Measurements from ENCODE around the gene MAPK11.

Gene MAPK11

DNA sequence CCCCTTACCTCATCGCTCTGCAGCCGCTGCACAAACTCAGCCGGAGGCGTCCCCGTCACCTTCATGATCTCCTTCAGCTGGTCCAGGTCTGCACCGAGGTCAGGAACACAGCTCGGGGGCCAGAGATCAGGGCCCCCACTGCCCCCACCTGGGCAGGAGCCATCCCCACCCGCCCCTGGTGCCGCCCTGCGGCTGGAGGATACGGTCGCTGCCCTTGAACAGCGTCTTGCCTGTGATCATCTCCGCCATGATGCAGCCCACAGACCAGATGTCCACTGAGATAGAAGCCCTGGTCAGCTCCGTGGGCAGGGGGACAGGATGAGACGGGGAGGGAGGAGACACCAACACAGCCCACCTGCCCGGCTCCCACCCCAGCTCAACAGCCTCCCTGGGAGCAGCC, 14.6 kb downstream of the MAPK11 start:
- Histone ChIP-seq H3F3A (ENCODE audit: low read depth) (no peaks in the 10 kb centered on the region), H3K9ac (ENCODE audit: low read depth, low read length, poor library complexity, severe bottlenecking) (no peak overlapping the region), H2AFZ (ENCODE audit: low read length) (no peak overlapping the region), H3K4me3 (ENCODE audit: low read length, poor library complexity, severe bottlenecking) (no peak overlapping the region), H3K27me3 (ENCODE audit: insufficient read depth, low read length, poor library complexity, severe bottlenecking) (no peaks in the 10 kb centered on the region), H3K36me3 (ENCODE audit: insufficient read depth, low read length) (no peaks in the 10 kb centered on the region), H4K20me1 (ENCODE audit: insufficient read depth, low read length, poor library complexity, severe bottlenecking) (peaks cover 3% of the 10 kb centered on the region), H3K4me2 (ENCODE audit: low read depth, low read length, poor library complexity, severe bottlenecking) (no peak overlapping the region), H3K9me3 (ENCODE audit: insufficient read depth, low read depth, low read length) (no peaks in the 10 kb centered on the region), H3K9me2 (replicated peaks; ENCODE audit: low read depth, low read length) (no peaks in the 10 kb centered on the region), H3K79me2 (ENCODE audit: insufficient read depth, low read length) (no peaks in the 10 kb centered on the region), H3K4me1 (ENCODE audit: insufficient read depth, low read length, poor library complexity, severe bottlenecking) (peaks cover 4% of the 10 kb centered on the region)
- TF ChIP-seq, protein P1, sequence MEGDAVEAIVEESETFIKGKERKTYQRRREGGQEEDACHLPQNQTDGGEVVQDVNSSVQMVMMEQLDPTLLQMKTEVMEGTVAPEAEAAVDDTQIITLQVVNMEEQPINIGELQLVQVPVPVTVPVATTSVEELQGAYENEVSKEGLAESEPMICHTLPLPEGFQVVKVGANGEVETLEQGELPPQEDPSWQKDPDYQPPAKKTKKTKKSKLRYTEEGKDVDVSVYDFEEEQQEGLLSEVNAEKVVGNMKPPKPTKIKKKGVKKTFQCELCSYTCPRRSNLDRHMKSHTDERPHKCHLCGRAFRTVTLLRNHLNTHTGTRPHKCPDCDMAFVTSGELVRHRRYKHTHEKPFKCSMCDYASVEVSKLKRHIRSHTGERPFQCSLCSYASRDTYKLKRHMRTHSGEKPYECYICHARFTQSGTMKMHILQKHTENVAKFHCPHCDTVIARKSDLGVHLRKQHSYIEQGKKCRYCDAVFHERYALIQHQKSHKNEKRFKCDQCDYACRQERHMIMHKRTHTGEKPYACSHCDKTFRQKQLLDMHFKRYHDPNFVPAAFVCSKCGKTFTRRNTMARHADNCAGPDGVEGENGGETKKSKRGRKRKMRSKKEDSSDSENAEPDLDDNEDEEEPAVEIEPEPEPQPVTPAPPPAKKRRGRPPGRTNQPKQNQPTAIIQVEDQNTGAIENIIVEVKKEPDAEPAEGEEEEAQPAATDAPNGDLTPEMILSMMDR (conservative IDR thresholded peaks at IDR 0.05; ENCODE audit: low read length): no peak
- TF ChIP-seq EZH2phosphoT487 (IDR thresholded peaks at IDR 0.05; ENCODE audit: borderline replicate concordance): no peak

DNA sequence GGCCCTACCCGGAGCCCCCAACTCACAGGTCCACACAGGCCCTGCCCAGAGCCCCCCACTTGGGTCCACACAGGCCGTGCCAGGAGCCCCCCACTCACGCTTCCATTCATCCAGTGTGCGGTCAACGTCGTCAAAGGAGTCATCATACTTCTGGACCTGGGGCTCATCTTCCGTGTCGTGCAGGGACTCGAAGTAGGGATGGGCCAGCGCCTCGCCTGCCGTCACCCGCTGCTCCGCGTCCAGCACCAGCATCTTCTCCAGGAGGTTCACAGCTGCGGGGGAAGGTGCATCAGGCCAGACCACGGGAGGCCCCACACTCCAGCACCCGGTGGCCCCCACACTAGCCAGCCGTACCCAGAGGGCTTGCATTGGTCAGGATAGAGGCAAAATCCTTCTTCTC, 15.1 kb downstream of the MAPK11 start:
- no peak overlapping the region for H3K9ac ChIP-seq (ENCODE audit: low read depth, low read length, poor library complexity, severe bottlenecking)
- H3K4me2 ChIP-seq (ENCODE audit: low read depth, low read length, poor library complexity, severe bottlenecking): no peak overlapping the region
- H3K4me1 ChIP-seq (ENCODE audit: insufficient read depth, low read length, poor library complexity, severe bottlenecking): peaks cover 9% of the 10 kb centered on the region
- no peaks in the 10 kb centered on the region for H3K9me3 ChIP-seq (ENCODE audit: insufficient read depth, low read depth, low read length)
- H3K4me3 ChIP-seq (ENCODE audit: low read length, poor library complexity, severe bottlenecking): no peak overlapping the region
- no peaks in the 10 kb centered on the region for H3K9me2 ChIP-seq (replicated peaks; ENCODE audit: low read depth, low read length)
- no peaks in the 10 kb centered on the region for H3F3A ChIP-seq (ENCODE audit: low read depth)
- peaks cover 4% of the 10 kb centered on the region; the same call in 1 of the 2 replicates for H3K79me2 ChIP-seq (ENCODE audit: insufficient read depth, low read length)
- H3K27me3 ChIP-seq (ENCODE audit: insufficient read depth, low read length, poor library complexity, severe bottlenecking): no peaks in the 10 kb centered on the region
- H4K20me1 ChIP-seq (ENCODE audit: insufficient read depth, low read length, poor library complexity, severe bottlenecking): peaks cover 8% of the 10 kb centered on the region
- no peaks in the 10 kb centered on the region for H3K36me3 ChIP-seq (ENCODE audit: insufficient read depth, low read length)
- no peak overlapping the region for H2AFZ ChIP-seq (ENCODE audit: low read length)
- TF ChIP-seq, protein P1 (conservative IDR thresholded peaks at IDR 0.05; ENCODE audit: low read length): no peak
- TF ChIP-seq EZH2phosphoT487 (IDR thresholded peaks at IDR 0.05; ENCODE audit: borderline replicate concordance): no peak

DNA sequence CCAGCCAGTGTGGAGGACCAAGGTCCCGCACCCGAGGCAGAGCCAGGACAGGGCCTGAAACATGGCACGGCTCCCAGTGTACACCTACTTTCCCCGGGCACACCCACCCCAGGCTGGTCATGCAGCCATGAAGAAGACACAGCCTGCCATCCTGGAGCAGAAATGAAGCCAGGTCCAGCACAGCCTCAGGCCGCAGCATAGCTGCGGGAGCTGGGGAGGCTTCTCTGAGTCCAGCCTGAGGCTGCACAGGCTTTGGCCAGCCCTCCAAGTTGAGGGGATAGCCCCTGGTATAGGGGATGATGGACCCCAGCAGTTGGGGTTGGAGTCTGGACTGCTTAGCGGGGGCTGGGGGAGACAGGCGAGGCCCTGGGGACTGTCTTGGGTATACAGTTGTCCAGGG, 16.2 kb downstream of the MAPK11 start:
- no peaks in the 10 kb centered on the region for H3K9me3 ChIP-seq (ENCODE audit: insufficient read depth, low read depth, low read length)
- TF ChIP-seq, protein P1 (conservative IDR thresholded peaks at IDR 0.05; ENCODE audit: low read length): no peak
- TF ChIP-seq EZH2phosphoT487 (IDR thresholded peaks at IDR 0.05; ENCODE audit: borderline replicate concordance): no peak

More for the DNA sequence above, 16.2 kb downstream of the MAPK11 start:
- Histone ChIP-seq H3F3A (ENCODE audit: low read depth) (no peaks in the 10 kb centered on the region), H3K4me2 (ENCODE audit: low read depth, low read length, poor library complexity, severe bottlenecking) (no peak overlapping the region), H3K79me2 (ENCODE audit: insufficient read depth, low read length) (peaks cover 13% of the 10 kb centered on the region; the same call in 1 of the 2 replicates), H2AFZ (ENCODE audit: low read length) (no peak overlapping the region), H3K36me3 (ENCODE audit: insufficient read depth, low read length) (no peaks in the 10 kb centered on the region), H3K9me2 (replicated peaks; ENCODE audit: low read depth, low read length) (no peaks in the 10 kb centered on the region), H3K4me3 (ENCODE audit: low read length, poor library complexity, severe bottlenecking) (no peak overlapping the region), H4K20me1 (ENCODE audit: insufficient read depth, low read length, poor library complexity, severe bottlenecking) (peaks cover 17% of the 10 kb centered on the region), H3K4me1 (ENCODE audit: insufficient read depth, low read length, poor library complexity, severe bottlenecking) (peaks cover 17% of the 10 kb centered on the region), H3K27me3 (ENCODE audit: insufficient read depth, low read length, poor library complexity, severe bottlenecking) (no peaks in the 10 kb centered on the region), H3K9ac (ENCODE audit: low read depth, low read length, poor library complexity, severe bottlenecking) (no peak overlapping the region)
